Gastroesophageal sphincter (tissue), 4 donors: ENCODE results near the gene RNF7. TPM values are rescaled to one million over a fixed set of nuclear protein-coding genes. Genes with fewer than 3 reads are reported as not detected.

Source experiments
- ATAC-seq: fragments of 150-250 bp; one replicate; pipeline ENCODE4 v1.9.1; 2016; ENCODE audit warnings: mild to moderate bottlenecking, moderate library complexity
- H3K27ac ChIP-seq, 4 donors: fragments of 200-600 bp; sonication (generic) in 3 of 4; 1 replicate in 3 of 4; 2 replicates in 1 of 4; pipeline ENCODE4 v1.5.1; 2016 to 2019
- H3K27me3 ChIP-seq: fragments of 200-600 bp; sonication (generic); one replicate; pipeline ENCODE4 v1.5.1; 2019
- H3K36me3 ChIP-seq, 2 donors: fragments of 200-600 bp; sonication (generic); one replicate each; pipeline ENCODE4 v1.5.1; 2019; ENCODE audit warnings: control low read depth in 1 of 2
- H3K4me1 ChIP-seq, 3 donors: fragments of 200-600 bp; sonication (generic); 1 replicate in 2 of 3; 2 replicates in 1 of 3; pipeline ENCODE4 v1.5.1; 2016 to 2019; ENCODE audit warnings: control low read depth in 2 of 3
- H3K4me3 ChIP-seq, 2 donors: fragments of 200-600 bp; sonication (generic); one replicate each; pipeline ENCODE4 v1.5.1; 2019; ENCODE audit warnings: mild to moderate bottlenecking in 1 of 2, moderate library complexity in 1 of 2
- H3K9me3 ChIP-seq, 3 donors: fragments of 200-600 bp; sonication (generic); one replicate each; pipeline ENCODE4 v1.5.1; 2017 to 2019; ENCODE audit warnings: control low read depth in 2 of 3
- EP300 ChIP-seq: sonication (generic); formaldehyde crosslinking; IDR thresholded peaks from one replicate; pipeline ENCODE4 v1.6.1; 2017; ENCODE audit warnings: antibody characterized with exemption, mild to moderate bottlenecking
- POLR2A ChIP-seq, 2 donors: fragments of 450-650 bp; IDR thresholded peaks; one replicate each; pipeline ENCODE4 v1.6.1; 2017; ENCODE audit warnings: antibody characterized with exemption in 2 of 2, mild to moderate bottlenecking in 2 of 2, moderate library complexity in 1 of 2
- POLR2AphosphoS5 ChIP-seq: sonication (generic); formaldehyde crosslinking; IDR thresholded peaks from one replicate; pipeline ENCODE4 v1.6.1; 2017; ENCODE audit warnings: antibody characterized with exemption
- WGBS, 2 donors: methylation state at CpG; one replicate each; pipeline ENCODE4 v1.1.5; 2018; ENCODE audit warnings: low coverage in 1 of 2; 5-methylcytosine and 5-hydroxymethylcytosine counted together
- total RNA-seq, 4 donors: library from RNA; depleted of rRNA; stranded (reverse); fragments of >200 nt; gene quantifications; one replicate each; pipeline ENCODE4 v1.1.0, GENCODE V29; 2016
- TF ChIP-seq, protein P1 (sequence below), 4 experiments: fragments of 200-600 bp in 2 of 4; fragments of 450-650 bp in 2 of 4; sonication (generic) in 1 of 4; IDR thresholded peaks; one replicate each; pipeline ENCODE4 v1.5.1; 2017 to 2019; ENCODE audit warnings: antibody characterized with exemption in 4 of 4, mild to moderate bottlenecking in 2 of 4, moderate library complexity in 2 of 4

The RNF7 gene
- total RNA-seq, 4 donors from 2014 or later, result 73.0 to 133 (median 87.7) TPM

DNA sequence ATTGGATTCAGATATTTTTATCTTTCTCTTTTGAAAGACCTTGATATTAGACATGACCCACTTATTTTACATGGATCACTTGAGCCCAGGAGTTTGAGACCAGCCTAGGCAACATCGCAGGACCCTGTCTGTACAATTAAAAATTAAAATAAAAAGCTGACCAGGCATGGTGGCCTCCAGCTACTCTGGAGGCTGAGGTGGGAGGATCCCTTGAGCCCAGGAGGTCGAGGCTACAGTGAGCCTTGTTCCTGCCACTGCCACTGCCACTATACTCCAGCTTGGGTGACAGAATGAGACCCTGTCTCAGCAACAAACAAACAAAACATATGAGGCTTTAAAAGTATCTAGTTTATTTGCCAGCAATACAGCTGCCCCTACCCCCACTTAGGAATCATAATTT lies 1.6 kb downstream of the RNF7 start:
- TF ChIP-seq, protein P1, sequence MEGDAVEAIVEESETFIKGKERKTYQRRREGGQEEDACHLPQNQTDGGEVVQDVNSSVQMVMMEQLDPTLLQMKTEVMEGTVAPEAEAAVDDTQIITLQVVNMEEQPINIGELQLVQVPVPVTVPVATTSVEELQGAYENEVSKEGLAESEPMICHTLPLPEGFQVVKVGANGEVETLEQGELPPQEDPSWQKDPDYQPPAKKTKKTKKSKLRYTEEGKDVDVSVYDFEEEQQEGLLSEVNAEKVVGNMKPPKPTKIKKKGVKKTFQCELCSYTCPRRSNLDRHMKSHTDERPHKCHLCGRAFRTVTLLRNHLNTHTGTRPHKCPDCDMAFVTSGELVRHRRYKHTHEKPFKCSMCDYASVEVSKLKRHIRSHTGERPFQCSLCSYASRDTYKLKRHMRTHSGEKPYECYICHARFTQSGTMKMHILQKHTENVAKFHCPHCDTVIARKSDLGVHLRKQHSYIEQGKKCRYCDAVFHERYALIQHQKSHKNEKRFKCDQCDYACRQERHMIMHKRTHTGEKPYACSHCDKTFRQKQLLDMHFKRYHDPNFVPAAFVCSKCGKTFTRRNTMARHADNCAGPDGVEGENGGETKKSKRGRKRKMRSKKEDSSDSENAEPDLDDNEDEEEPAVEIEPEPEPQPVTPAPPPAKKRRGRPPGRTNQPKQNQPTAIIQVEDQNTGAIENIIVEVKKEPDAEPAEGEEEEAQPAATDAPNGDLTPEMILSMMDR (IDR thresholded peaks at IDR 0.05), result no peak
- no peak for TF ChIP-seq POLR2A (IDR thresholded peaks at IDR 0.05)
- no peak for TF ChIP-seq POLR2AphosphoS5
- no peak for TF ChIP-seq EP300
- Histone ChIP-seq H3K27me3 (no peaks in the 10 kb centered on the region), H3K27ac (peak overlapping the region; percentile 27 to 98 (median 90)), H3K9me3 (no peaks in the 10 kb centered on the region), H3K36me3 (peaks cover 0 to 16% of the 10 kb centered on the region in 2 donors), H3K4me3 (peak overlapping the region in 1 of 2 donors; percentile 92), H3K4me1 (peaks cover 13 to 52% (median 15%) of the 10 kb centered on the region in 3 donors)
- no peak for ATAC-seq
- 54 to 86% methylated on average over 1 to 2 of the region's 2 CpGs for WGBS, 2 donors

DNA sequence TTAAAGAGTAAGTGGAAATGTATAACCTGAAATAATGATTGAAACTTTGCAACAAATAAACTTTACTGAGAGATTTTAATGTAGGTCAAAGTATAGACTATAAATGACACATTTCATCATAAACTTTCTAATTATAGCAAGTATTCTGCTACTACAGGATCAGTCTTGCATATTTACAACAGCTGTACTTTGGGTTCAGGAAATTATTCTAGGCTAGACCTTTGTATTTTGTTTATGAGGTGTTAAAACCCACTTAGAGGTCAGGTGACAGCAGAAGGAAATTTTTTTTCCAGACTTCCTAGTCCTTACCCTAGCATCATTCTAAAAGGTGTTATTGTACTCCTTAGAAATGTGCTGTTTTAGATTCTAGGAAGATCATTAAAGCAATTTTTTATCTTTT lies 2.3 kb downstream of the RNF7 start:
- no peaks in the 10 kb centered on the region for H3K9me3 ChIP-seq
- H3K36me3 ChIP-seq, result peaks cover 0 to 22% of the 10 kb centered on the region in 2 donors
- no peak for TF ChIP-seq EP300
- no peak for TF ChIP-seq POLR2AphosphoS5
- no peak for TF ChIP-seq POLR2A (IDR thresholded peaks at IDR 0.05)
- TF ChIP-seq, protein P1 (IDR thresholded peaks at IDR 0.05), result no peak
- ATAC-seq, result no peak
- no peak overlapping the region for H3K4me3 ChIP-seq
- peaks cover 13 to 52% (median 15%) of the 10 kb centered on the region in 3 donors for H3K4me1 ChIP-seq
- peak overlapping the region in 1 of 4 donors; percentile 98 for H3K27ac ChIP-seq
- H3K27me3 ChIP-seq, result no peaks in the 10 kb centered on the region

DNA sequence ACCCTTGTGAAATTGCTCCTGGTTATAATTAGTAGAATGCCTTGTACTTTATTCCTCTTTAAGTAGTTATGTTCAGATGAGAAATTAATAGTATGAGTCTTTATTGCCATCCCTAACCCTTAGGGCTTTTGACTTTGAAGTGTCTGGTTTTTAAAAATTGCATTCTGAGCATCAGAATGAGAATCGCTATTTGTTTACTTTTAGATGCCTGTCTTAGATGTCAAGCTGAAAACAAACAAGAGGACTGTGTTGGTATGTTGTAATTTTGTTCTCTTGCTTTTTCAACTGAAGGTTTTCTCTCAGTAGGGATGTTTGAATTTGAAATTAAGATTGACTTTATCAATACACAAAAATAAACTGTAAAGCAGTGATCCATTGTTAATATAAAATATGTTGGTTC lies 5.2 kb downstream of the RNF7 start:
- no peak overlapping the region for H3K4me3 ChIP-seq
- ATAC-seq, result no peak
- H3K27ac ChIP-seq, result no peak overlapping the region
- H3K9me3 ChIP-seq, result no peaks in the 10 kb centered on the region
- peaks cover 0 to 51% of the 10 kb centered on the region in 2 donors for H3K36me3 ChIP-seq
- H3K4me1 ChIP-seq, result peaks cover 13 to 52% (median 15%) of the 10 kb centered on the region in 3 donors
- 40 to 50% methylated on average over 1 of the region's 1 CpG for WGBS, 2 donors
- no peaks in the 10 kb centered on the region for H3K27me3 ChIP-seq
- TF ChIP-seq EP300 (no peak), POLR2AphosphoS5 (no peak), POLR2A (IDR thresholded peaks at IDR 0.05) (no peak)
- TF ChIP-seq, protein P1 (IDR thresholded peaks at IDR 0.05), result no peak

DNA sequence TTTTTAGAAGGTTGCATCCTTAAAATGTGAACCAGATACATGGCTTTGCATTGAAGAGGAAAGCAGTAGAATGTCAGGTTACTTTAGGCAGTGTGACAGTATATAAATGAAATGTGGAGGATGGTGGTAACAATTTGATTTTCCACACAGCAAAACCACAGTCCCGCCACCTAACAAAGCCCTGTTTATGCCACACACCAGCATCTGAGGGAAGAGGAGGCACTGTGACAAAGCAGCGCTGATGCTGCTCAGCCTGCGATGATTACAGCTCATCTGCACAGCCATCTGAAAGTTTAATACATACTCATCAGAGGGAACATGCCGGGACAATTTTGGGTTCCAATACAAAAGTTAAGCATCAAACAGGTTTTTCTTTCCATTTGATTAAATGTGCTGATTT lies 8.9 kb downstream of the RNF7 start:
- Histone ChIP-seq H3K4me3 (no peak overlapping the region), H3K27ac (no peak overlapping the region), H3K27me3 (no peaks in the 10 kb centered on the region), H3K36me3 (peaks cover 0 to 82% of the 10 kb centered on the region in 2 donors), H3K4me1 (peaks cover 0 to 23% (median 2%) of the 10 kb centered on the region in 3 donors), H3K9me3 (no peaks in the 10 kb centered on the region)
- TF ChIP-seq POLR2AphosphoS5 (no peak), EP300 (no peak), POLR2A (IDR thresholded peaks at IDR 0.05) (no peak)
- TF ChIP-seq, protein P1 (IDR thresholded peaks at IDR 0.05), result no peak
- 85 to 94% methylated on average over 2 to 4 of the region's 4 CpGs for WGBS, 2 donors
- ATAC-seq, result no peak

DNA sequence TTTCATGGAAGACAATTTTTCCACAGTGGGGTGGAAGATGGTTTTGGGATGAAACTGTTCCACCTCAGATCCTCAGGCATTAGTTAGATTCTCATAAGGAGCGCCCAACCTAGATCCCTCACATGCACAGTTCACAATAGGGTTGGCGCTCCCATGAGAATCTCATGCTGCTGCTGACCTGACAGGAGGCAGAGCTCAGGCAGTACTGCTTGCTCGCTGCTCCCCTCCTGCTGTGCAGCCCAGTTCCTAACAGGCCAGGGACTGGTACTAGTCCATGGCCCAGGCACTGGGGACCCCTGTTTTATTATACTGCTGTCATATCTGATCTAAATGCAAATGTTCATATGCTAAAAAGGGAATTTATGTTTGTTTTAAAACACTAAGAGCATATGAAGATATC lies 15.3 kb downstream of the RNF7 start:
- Histone ChIP-seq H3K9me3 (no peaks in the 10 kb centered on the region), H3K27me3 (no peaks in the 10 kb centered on the region), H3K4me1 (no peaks in the 10 kb centered on the region), H3K4me3 (no peak overlapping the region), H3K27ac (no peak overlapping the region), H3K36me3 (peaks cover 0 to 30% of the 10 kb centered on the region in 2 donors)
- ATAC-seq, result no peak
- TF ChIP-seq EP300 (no peak), POLR2AphosphoS5 (no peak), POLR2A (IDR thresholded peaks at IDR 0.05) (no peak)
- TF ChIP-seq, protein P1 (IDR thresholded peaks at IDR 0.05), result no peak
- 80% methylated on average over 1 of the region's 3 CpGs; no CpG with 5 or more reads in 1 of the 2 donors for WGBS, 2 donors
